Skeletal muscle cell (primary cell): ENCODE measurements around the gene PROM1.

Experiments
- DNase-seq: peaks from one replicate; pipeline ENCODE4 v3.0.0-alpha.2; 2010; ENCODE audit warnings: low read depth
- H3K4me3 ChIP-seq: 2 replicates; pipeline ENCODE4 v1.5.1; 2011; ENCODE audit warnings: low read depth, mild to moderate bottlenecking, control low read depth, low read length, moderate library complexity

PROM1 gene

GRCh38 chr4:16072168-16072567 lies 11.7 kb downstream of the PROM1 start:
- DNase-seq = no peak
- H3K4me3 ChIP-seq = no peak overlapping the region

GRCh38 chr4:16070203-16070602 lies 13.6 kb downstream of the PROM1 start:
- H3K4me3 ChIP-seq = no peak overlapping the region
- no peak for DNase-seq

GRCh38 chr4:16067515-16067914 lies 16.3 kb downstream of the PROM1 start:
- no peak overlapping the region for H3K4me3 ChIP-seq
- DNase-seq = no peak

- H3K4me3 ChIP-seq = no peak overlapping the region
- DNase-seq = no peak
These were observed 17.2 kb downstream of the PROM1 start for GRCh38 chr4:16066586-16067128.

GRCh38 chr4:16065066-16065465 lies 18.8 kb downstream of the PROM1 start:
- DNase-seq = no peak
- H3K4me3 ChIP-seq = no peak overlapping the region

- H3K4me3 ChIP-seq = no peak overlapping the region
- DNase-seq = no peak
These were observed 21.2 kb downstream of the PROM1 start for GRCh38 chr4:16062601-16063000.

GRCh38 chr4:16056681-16057385 lies 27.0 kb downstream of the PROM1 start:
- DNase-seq = no peak
- H3K4me3 ChIP-seq = no peak overlapping the region

GRCh38 chr4:16055873-16056272 lies 27.9 kb downstream of the PROM1 start:
- no peak overlapping the region for H3K4me3 ChIP-seq
- no peak for DNase-seq

- H3K4me3 ChIP-seq = no peak overlapping the region
- no peak for DNase-seq
These were observed 28.4 kb downstream of the PROM1 start for GRCh38 chr4:16055471-16055870.

- no peak overlapping the region for H3K4me3 ChIP-seq
- no peak for DNase-seq
These were observed 30.9 kb downstream of the PROM1 start for GRCh38 chr4:16052939-16053338.

GRCh38 chr4:16051980-16052379 lies 31.8 kb downstream of the PROM1 start:
- no peak overlapping the region for H3K4me3 ChIP-seq
- no peak for DNase-seq

GRCh38 chr4:16051132-16051531 lies 32.7 kb downstream of the PROM1 start:
- no peak overlapping the region for H3K4me3 ChIP-seq
- no peak for DNase-seq

GRCh38 chr4:16050669-16051068 lies 33.2 kb downstream of the PROM1 start:
- H3K4me3 ChIP-seq = no peak overlapping the region
- no peak for DNase-seq

- H3K4me3 ChIP-seq = no peak overlapping the region
- no peak for DNase-seq
These were observed 35.0 kb downstream of the PROM1 start for GRCh38 chr4:16048619-16049419.

- DNase-seq = no peak
- H3K4me3 ChIP-seq = no peak overlapping the region
These were observed 38.1 kb downstream of the PROM1 start for GRCh38 chr4:16045687-16046086.

- no peak for DNase-seq
- no peak overlapping the region for H3K4me3 ChIP-seq
These were observed 40.0 kb downstream of the PROM1 start for GRCh38 chr4:16043642-16044498.

- no peak for DNase-seq
- H3K4me3 ChIP-seq = no peak overlapping the region
These were observed 44.7 kb downstream of the PROM1 start for GRCh38 chr4:16039139-16039538.

GRCh38 chr4:16037901-16038300 lies 45.9 kb downstream of the PROM1 start:
- DNase-seq = no peak
- H3K4me3 ChIP-seq = no peak overlapping the region

GRCh38 chr4:16035843-16036242 lies 48.0 kb downstream of the PROM1 start:
- DNase-seq = no peak
- H3K4me3 ChIP-seq = no peak overlapping the region
